Germinal center (tissue), 1 donor: ENCODE results near the gene VIPAS39.

Experiments used
- DNase-seq: peaks from one replicate; pipeline ENCODE4 v3.0.0; 2012; ENCODE audit warnings: mixed read lengths, low spot score

The VIPAS39 gene

DNA sequence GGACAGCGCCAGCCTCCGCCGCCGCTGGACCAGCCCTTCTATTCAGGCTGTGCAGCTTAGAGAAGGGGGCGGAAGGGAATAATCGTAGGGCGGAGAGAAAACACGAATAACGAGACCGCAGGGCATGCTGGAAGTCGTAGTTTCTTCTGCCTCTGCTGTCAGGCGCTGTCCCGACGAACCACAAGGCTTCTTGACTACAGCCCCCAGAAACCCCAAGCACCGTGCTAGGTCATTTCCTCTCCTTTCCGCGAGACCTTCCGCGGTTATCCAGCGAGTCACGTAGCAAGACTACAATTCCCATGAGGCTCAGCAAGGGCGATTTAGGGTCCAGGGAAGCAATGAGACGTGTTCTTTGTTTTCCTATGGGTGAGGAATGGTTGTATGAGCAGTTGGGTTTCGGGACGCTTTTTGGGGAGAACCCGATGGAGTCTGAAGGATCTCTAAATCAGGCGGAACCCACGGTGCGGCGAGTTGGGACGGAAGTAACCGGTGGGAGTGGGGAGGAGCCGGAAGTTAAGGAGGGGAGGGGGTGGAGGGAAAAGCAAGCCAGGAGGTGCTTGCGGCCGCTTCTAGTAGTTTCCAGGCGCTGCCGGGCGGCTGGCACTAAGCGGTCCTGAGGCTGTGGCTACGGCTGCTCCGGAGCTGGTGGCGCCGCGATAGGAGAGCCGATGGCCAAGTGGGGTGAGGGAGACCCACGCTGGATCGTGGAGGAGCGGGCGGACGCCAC lies at the start of gene VIPAS39, which contains the start of gene AHSA1:
Gene VIPAS39 (minus strand): TSS at position 80 of the 727 bp plus-strand sequence. CDS start 3,499 bp downstream, outside the sequence.
Gene AHSA1 (plus strand): TSS at position 572 of the 727 bp plus-strand sequence. CDS start 97 bp downstream, at position 669.
- peak; percentile 91 for DNase-seq

- no peak for DNase-seq
Measured at GRCh38 chr14:77505031-77505430, 47.6 kb upstream of the VIPAS39 start.

DNA sequence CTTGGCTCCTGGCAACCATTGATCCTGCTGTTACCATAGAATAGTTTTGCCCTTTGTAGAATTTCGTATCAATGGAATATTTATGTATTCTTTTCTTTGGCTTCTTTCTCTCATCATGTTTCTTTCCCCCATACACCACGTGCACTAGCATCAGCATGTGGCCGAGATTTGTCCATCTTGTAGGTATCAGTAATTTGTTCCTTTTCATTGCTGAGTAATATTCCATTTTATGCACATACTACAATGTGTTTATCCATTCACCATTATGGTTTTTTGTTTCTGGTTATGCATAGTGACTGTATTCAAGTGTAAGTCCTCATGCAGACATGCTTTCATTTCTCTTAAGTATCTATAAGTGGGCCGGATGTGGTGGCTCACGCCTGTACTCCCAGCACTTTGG lies 45.7 kb upstream of the VIPAS39 start:
- DNase-seq: no peak

DNA sequence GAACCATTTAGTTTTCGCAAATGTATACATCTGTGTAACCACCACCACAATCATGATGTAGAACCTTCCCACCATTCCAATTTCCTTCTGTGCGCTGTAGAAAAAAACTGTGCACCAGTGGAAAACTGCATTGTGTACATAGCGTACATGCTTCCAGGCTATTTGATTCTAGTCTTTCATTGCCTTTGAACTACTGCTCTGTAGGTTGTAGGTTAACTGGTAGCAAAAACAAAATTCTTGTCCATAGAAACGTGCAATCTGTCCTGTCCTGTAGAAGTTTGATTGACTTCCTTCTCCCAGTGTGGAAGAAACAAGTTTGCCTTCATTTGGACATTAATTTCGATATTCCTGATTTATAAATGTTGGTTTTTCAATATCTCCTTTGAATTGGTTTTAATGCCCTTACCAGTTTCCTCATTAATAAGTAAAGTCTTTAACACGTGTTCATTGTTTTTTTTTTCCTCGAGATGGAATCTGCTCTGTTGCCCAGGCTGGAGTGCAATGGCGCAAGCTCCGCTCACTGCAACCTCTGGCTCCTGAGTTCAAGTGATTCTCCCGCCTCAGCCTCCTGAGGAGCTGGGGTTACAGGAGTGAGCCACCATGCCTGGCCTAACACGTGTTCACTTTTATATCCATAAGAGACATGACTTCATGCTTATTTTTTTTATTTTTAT lies 44.8 kb upstream of the VIPAS39 start:
- DNase-seq: no peak

- DNase-seq: peak; percentile 39
Measured at GRCh38 chr14:77498984-77499527, 41.7 kb upstream of the VIPAS39 start.

- DNase-seq: peak; percentile 75
Measured at GRCh38 chr14:77498120-77498979, 40.9 kb upstream of the VIPAS39 start, which contains the start of gene ISM2. ISM2 (minus strand) TSS chr14:77498816; CDS start chr14:77498793, 23 bp downstream.

DNA sequence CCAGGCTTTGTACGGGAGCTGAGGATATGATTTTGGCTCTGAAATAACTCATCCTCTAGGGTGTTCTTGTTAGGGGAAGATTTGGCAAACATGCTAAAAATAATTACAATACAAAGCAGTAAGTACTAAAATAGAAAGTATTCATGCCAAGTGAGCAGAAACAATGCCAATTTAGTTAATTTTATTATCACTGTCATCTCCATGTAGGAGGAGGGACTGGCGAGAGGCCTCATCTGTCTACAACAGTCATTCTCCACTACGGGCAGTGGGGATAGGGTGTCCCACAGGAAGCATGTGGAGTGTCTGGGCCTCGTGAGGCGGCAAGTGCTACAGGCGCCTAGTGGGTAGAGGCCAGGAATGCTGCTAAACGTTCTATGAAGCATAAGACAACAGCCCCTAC lies 37.9 kb upstream of the VIPAS39 start:
- no peak for DNase-seq

GRCh38 chr14:77491056-77491455 lies 33.7 kb upstream of the VIPAS39 start:
- no peak for DNase-seq

- DNase-seq: no peak
Measured at GRCh38 chr14:77490347-77490986, 33.1 kb upstream of the VIPAS39 start.

DNA sequence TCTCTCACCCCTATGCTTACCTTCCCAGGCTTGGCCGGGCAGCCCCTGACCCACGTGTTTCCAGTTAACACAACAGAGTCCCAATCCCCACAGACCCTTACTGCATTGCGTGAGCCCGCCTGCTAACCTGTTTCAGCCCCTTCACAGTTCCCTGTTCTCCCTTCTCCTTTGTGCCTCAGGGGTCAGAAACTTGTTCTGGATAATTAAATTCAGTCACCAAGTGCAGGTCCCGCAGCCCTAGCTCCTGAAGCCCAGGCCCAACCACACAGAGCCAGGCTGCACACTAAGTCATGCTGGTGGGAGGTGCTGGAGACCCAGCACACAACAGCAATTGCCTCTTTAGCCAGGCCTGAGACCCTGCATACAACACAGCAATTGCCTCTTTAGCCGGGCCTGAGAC lies 31.6 kb upstream of the VIPAS39 start:
- no peak for DNase-seq

DNA sequence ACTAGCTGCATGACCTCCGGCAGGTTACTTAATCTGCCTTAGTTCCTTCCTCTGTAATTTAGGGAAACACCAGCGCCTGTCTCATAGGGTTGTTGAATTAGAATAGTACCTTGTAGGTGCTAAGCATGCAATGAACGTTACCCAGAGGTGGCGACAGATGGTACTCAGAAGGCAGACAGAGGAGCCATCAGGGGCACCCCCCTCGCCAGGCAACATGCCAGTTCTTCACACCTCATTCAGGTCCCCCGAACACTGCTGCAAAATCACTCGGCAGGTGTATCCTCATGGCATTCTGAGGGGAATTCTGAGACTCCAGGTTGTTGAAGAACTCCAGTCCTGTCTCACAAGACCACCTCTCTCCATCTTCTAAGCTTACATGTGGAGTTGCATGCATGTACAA lies 31.2 kb upstream of the VIPAS39 start:
- no peak for DNase-seq

GRCh38 chr14:77485901-77486678 lies 28.7 kb upstream of the VIPAS39 start:
- DNase-seq: no peak

GRCh38 chr14:77485256-77485655 lies 27.9 kb upstream of the VIPAS39 start:
- no peak for DNase-seq

DNA sequence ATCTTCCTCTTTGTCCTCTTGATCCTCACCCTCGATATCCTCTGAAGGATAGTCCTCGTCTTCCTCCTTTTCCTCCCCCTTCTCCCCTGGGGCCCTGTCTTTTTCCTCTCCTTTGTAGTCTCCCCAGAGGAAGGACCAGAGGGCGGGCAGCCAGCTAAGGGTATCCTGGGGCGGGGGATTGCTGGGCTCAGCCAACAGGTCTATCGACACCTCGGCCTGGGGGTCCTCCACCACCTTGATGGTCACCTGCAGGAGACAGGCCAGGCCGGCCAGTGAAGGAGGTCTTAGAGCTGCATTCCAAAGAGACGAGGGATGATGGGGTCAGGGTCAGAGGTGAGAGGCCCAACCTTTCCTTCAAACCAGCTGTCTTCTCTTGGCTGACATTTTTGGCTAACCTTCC lies 25.0 kb upstream of the VIPAS39 start:
- DNase-seq: no peak

GRCh38 chr14:77478796-77479195 lies 21.4 kb upstream of the VIPAS39 start:
- DNase-seq: no peak

GRCh38 chr14:77478029-77478428 lies 20.6 kb upstream of the VIPAS39 start:
- no peak for DNase-seq

DNA sequence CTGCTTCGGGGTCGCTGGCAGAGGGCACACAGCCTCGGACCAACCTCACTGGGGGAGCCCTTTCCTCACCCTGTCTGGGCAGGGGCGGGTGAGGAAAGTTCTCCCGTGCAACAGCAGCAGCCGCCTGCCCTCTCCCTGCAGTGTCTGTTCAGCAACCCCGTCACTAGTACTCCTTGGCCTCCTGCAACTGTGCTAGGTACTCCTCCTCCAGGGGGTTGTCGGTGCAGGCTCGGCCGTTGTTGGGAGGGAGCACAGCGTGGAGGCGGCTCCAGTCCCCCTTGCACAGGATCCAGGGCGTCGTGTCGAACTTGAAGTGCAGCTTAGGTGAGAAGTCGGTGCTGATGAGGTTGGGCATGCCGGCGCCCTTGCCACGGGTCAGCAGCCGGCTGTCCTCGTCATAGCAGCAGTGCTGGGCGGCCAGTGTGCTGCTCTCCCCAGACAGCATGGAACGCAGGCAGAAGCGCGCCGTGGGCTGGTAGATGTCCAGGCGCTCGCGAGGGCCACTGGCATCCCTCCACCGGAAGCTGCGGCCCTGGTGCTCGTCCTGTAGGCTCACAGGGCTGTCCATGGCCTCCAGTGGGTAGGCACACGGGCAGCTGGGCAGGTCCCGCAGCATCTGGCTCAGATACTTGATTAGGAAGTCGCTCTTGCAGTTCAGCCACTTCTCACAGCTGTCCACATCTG lies 18.2 kb upstream of the VIPAS39 start:
- no peak for DNase-seq

- no peak for DNase-seq
Measured at GRCh38 chr14:77474479-77475177, 17.2 kb upstream of the VIPAS39 start.

DNA sequence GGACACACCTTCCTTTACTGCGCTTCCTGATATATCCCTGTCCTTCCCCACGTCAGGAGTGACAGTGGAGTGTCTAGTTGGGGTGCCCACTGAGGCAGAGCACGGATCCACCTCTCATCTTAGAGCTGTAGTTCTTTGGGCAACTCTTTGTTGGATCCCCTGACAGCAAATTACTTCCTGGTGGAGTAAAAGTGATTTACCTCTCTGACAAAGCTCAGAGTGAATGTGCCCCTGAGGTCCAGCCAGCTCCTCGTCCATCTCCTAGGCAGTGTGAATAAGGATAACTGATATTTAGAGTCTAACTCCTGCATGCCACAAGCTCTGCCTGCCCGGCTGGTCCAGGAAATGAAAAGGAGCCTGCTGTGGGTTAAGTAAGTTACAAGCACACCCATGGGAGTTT lies 16.5 kb upstream of the VIPAS39 start:
- no peak for DNase-seq
